Fibroblast of skin of left quadriceps (primary cell): ENCODE results near the gene RREB1.
"Not testable (repeated sequence)": the region's sequence is repeated elsewhere in the genome, so short reads cannot be mapped to it uniquely, and the experiment has no call there.

Experiments
- DNase-seq, 2 experiments: peaks; one replicate each; pipeline ENCODE4 v3.0.0-alpha.2; 2013; ENCODE audit warnings: low read depth in 2 of 2

Gene RREB1

GRCh38 chr6:7262746-7263518, 155.2 kb downstream of the RREB1 start:
- no peak for DNase-seq

GRCh38 chr6:7263519-7263805, 155.7 kb downstream of the RREB1 start:
- DNase-seq, result not testable (repeated sequence)

- DNase-seq, result no peak
Measured at GRCh38 chr6:7264041-7264440, 156.3 kb downstream of the RREB1 start.

- no peak for DNase-seq
Measured at GRCh38 chr6:7264686-7265384, 157.1 kb downstream of the RREB1 start.

GRCh38 chr6:7265385-7265726, 157.6 kb downstream of the RREB1 start:
- DNase-seq, result not testable (repeated sequence)

- no peak for DNase-seq
Measured at GRCh38 chr6:7267071-7267465, 159.3 kb downstream of the RREB1 start.

GRCh38 chr6:7267466-7268091, 159.8 kb downstream of the RREB1 start:
- peak; percentile 81 to 83 for DNase-seq

- no peak for DNase-seq
Measured at GRCh38 chr6:7268362-7268761, 160.6 kb downstream of the RREB1 start.

GRCh38 chr6:7268816-7269555, 161.2 kb downstream of the RREB1 start:
- DNase-seq, result no peak

- no peak for DNase-seq
Measured at GRCh38 chr6:7269816-7270215, 162.1 kb downstream of the RREB1 start.

GRCh38 chr6:7270320-7271204, 162.8 kb downstream of the RREB1 start:
- DNase-seq, result no peak

- DNase-seq, result no peak
Measured at GRCh38 chr6:7271205-7271534, 163.4 kb downstream of the RREB1 start.

GRCh38 chr6:7273709-7274108, 165.9 kb downstream of the RREB1 start:
- DNase-seq, result no peak

- DNase-seq, result not testable (repeated sequence)
Measured at GRCh38 chr6:7274525-7274924, 166.8 kb downstream of the RREB1 start.

- no peak for DNase-seq
Measured at GRCh38 chr6:7276199-7276524, 168.4 kb downstream of the RREB1 start.

GRCh38 chr6:7282097-7282906, 174.5 kb downstream of the RREB1 start:
- DNase-seq, result no peak

GRCh38 chr6:7283676-7284075, 175.9 kb downstream of the RREB1 start:
- no peak for DNase-seq

- no peak for DNase-seq
Measured at GRCh38 chr6:7285416-7285815, 177.7 kb downstream of the RREB1 start.

GRCh38 chr6:7290079-7290478, 182.3 kb downstream of the RREB1 start:
- DNase-seq, result no peak

GRCh38 chr6:7292596-7293255, 185.0 kb downstream of the RREB1 start:
- no peak for DNase-seq
